ENCODE data around the gene ADORA2A. TPM values are rescaled to one million over a fixed set of nuclear protein-coding genes. Genes with fewer than 3 reads are reported as not detected.
A peak's percentile ranks its signal among the peaks of the same experiment; 100 is the strongest.

ADORA2A gene
- total RNA-seq, 1 experiment from 2014 or later: 3.5 TPM

- H3K79me2 ChIP-seq (ENCODE audit: insufficient read depth, low read length): no peaks in the 10 kb centered on the region
- H3T11ph ChIP-seq (ENCODE audit: low read length): no peak overlapping the region
These were observed 24.1 kb upstream of the ADORA2A start for GRCh38 chr22:24403346-24403745.

More at GRCh38 chr22:24403346-24403745, 24.1 kb upstream of the ADORA2A start:
- H4K8ac ChIP-seq (replicated peaks; ENCODE audit: insufficient read length, low read depth, low read length): no peak overlapping the region
- no peak overlapping the region for H2BK20ac ChIP-seq (ENCODE audit: low read depth, low read length, poor library complexity, severe bottlenecking)
- H3K4me1 Mint-ChIP-seq: peaks cover 15 to 17% of the 10 kb centered on the region in 2 experiments
- no peak overlapping the region for H2AK5ac ChIP-seq (ENCODE audit: insufficient read length, low read length)
- no peaks in the 10 kb centered on the region for H3K9me3 Mint-ChIP-seq
- no peak overlapping the region for H4K91ac ChIP-seq (ENCODE audit: insufficient read length, low read depth, low read length)
- no peaks in the 10 kb centered on the region for H3K79me1 ChIP-seq (ENCODE audit: insufficient read depth, low read depth, low read length, poor library complexity, severe bottlenecking)
- no peaks in the 10 kb centered on the region for H3K4me1 ChIP-seq (ENCODE audit: insufficient read depth, low read length)
- H3K4me3 Mint-ChIP-seq: no peak overlapping the region
- H3K56ac ChIP-seq (ENCODE audit: insufficient read length, low read depth, low read length): no peak overlapping the region
- H4K20me1 ChIP-seq (ENCODE audit: control insufficient read depth, insufficient read depth, insufficient read length): no peaks in the 10 kb centered on the region
- no peak for DNase-seq
- no peak overlapping the region for H2BK15ac ChIP-seq (ENCODE audit: low read depth, low read length)
- H2BK120ac ChIP-seq (ENCODE audit: low read depth, low read length, poor library complexity, severe bottlenecking): no peak overlapping the region
- H4K5ac ChIP-seq (ENCODE audit: insufficient read length, low read depth, low read length): no peak overlapping the region
- H3K23me2 ChIP-seq (ENCODE audit: insufficient read length, low read depth, low read length, poor library complexity, severe bottlenecking): no peaks in the 10 kb centered on the region
- no peak overlapping the region for H2BK5ac ChIP-seq (ENCODE audit: insufficient read length, low read length)
- H3K27me3 Mint-ChIP-seq (ENCODE audit: low read depth): no peaks in the 10 kb centered on the region
- no peak overlapping the region for H3K18ac ChIP-seq (ENCODE audit: insufficient read length, low read depth, low read length)
- H3K27ac Mint-ChIP-seq: peak overlapping the region in 1 of 3 experiments; percentile 34; a peak in 1 of 7 replicates
- H2AFZ ChIP-seq (ENCODE audit: low read length): no peak overlapping the region
- peaks cover 20 to 41% (median 22%) of the 10 kb centered on the region in 3 experiments for H3K36me3 Mint-ChIP-seq (ENCODE audit: insufficient read depth in 1 of 3, low read depth in 3 of 3)
- no peak overlapping the region for H3K14ac ChIP-seq (ENCODE audit: insufficient read depth, low read length)
- H3K27ac ChIP-seq (ENCODE audit: insufficient read length, low read depth, low read length): no peak overlapping the region
- H3K9ac ChIP-seq (ENCODE audit: extremely low read depth, insufficient read length, low read length): no peak overlapping the region
- no CpG with 5 or more reads among the region's 3 CpGs for WGBS (ENCODE audit: extremely low coverage, insufficient read length, low lambda C conversion rate)
- H2BK12ac ChIP-seq (ENCODE audit: insufficient read length, low read depth, low read length): no peak overlapping the region
- H3K9me3 ChIP-seq (ENCODE audit: control insufficient read depth, low read depth, low read length): no peaks in the 10 kb centered on the region
- H3K23ac ChIP-seq (ENCODE audit: insufficient read length, low read depth, low read length): no peak overlapping the region
- no peak overlapping the region for H3K4me2 ChIP-seq (ENCODE audit: insufficient read depth, insufficient read length, low read length)
- H3K4ac ChIP-seq (ENCODE audit: low read depth, low read length): no peak overlapping the region
- no peak for TF ChIP-seq CTCF (conservative IDR thresholded peaks at IDR 0.05)
- H3K27me3 ChIP-seq (ENCODE audit: insufficient read depth, low read length): no peaks in the 10 kb centered on the region

Data from H9 (cell line).